ENCODE measurements around the gene OR2T3.
"Not testable (repeated sequence)": the region's sequence is repeated elsewhere in the genome, so short reads cannot be mapped to it uniquely, and the experiment has no call there.

The OR2T3 gene

DNA sequence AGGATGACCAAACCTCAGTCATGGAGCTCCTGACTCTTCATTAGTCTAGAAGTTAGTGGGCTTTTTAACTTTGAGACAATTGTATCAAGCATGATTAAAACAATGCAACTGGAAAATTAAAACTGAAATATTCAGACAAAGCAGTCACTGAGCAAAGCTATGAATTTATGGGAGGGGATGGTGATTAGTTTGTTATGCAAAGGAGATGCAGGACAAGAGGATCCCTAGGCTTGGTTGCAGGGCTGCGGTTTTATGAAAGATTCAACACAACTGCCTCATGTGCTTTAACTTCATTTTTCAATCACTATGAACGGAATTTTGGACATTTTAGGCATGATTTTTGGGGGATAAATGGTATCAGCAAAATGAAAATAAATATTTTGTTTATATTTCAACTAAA lies 1.0 kb upstream of the OR2T3 start:
- DNase-seq = not testable (repeated sequence)

DNA sequence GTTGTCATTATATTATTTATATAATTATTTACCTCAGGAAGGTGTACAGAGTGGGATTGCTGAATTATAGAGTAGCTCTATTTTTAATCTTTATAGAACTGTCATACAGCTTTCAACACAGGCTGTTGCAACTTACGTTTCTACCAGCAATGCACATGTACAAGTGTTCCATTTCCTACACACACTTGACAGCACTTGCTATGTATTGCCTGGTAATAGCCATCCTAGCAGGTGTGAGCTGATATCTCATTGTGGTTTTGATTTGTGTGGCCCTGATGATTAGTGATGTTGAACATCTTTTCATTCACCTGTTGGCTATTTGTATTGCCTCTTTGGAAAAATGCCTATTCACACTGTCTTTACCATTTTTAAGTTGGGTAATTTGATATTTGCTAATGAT lies 2.5 kb downstream of the OR2T3 start:
- not testable (repeated sequence) for DNase-seq

DNA sequence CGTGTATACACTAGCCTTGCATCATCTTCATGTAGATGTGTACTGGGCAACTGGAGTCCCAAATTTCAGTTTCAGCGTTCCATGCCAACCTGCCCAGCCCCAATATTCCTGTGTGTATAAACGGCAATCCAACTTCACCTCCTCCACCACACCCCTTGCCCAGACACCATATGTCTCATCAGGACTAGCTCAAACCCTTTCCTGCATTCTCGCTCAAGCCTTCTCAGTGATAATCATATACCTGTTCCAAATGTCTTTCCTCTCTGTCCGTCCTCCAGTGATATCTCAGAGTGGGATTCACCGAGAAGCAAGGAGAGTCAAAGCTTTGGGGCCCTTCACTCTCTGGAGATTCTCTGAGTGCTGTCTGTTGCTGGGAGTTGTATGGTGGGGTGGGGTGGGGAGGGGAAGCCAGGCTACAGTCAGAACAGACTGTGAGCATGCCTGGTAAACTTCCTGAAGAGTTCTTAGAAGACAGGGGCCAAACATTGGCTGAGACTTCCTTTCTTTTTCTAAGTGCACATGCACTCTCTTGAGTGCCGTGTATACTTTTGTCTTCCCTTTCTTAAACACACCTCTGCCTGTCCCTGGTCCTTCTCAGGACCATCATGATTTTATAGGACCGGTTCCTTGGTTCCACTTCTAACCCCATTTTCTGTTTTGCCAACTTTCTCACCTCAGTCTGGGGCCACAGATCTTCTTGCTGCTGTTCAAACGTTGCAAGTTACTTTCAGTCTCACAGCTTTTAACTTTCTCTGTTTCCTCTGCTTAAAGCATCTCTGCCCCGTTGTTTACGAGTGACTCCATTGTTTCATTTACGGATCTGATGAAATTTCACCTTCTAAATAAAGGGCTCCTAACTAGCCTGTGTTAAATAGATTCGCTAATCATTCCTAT lies 8.8 kb downstream of the OR2T3 start:
- DNase-seq = not testable (repeated sequence)

DNA sequence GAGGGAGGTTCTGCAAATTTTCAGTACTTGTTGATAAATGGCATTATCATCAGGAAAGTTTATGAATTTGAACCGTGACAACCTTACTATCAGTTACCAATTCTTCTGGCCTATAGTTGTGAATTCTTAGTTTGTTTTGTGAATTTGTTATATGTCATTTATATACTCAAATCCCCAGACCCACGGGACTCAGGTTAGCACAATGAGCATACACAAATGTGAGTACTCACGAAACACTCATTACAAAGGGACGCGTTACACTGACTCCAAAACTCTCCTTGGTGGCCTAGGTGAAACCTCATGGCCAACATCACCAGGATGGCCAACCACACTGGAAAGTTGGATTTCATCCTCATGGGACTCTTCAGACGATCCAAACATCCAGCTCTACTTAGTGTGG lies 15.1 kb downstream of the OR2T3 start, which contains the start of gene OR2T5:
Gene OR2T5, plus strand, starts transcription at position 301 of the 400 bp plus-strand sequence. Its CDS starts 0 bp downstream, at position 301.
- DNase-seq = not testable (repeated sequence)

DNA sequence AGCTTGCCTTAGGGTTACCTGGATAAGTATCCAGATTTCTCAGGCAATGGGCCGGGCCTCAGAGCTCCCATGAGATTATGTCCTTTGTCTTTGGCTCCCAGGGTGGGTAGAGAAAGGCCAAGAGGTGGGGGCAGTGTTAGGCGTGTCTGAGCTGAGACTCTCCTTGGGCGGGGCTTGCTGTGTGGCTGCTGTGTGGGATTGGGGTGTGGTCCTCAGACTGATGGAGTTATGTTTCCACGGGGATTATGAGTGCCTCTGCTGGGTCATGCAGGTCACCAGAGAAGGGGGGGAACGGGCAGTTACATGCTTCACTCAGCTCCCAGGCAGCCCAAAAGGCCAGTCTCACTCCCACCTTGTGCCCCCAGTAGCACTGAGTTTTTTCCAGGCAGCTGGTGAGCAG lies 23.5 kb downstream of the OR2T3 start:
- not testable (repeated sequence) for DNase-seq

DNA sequence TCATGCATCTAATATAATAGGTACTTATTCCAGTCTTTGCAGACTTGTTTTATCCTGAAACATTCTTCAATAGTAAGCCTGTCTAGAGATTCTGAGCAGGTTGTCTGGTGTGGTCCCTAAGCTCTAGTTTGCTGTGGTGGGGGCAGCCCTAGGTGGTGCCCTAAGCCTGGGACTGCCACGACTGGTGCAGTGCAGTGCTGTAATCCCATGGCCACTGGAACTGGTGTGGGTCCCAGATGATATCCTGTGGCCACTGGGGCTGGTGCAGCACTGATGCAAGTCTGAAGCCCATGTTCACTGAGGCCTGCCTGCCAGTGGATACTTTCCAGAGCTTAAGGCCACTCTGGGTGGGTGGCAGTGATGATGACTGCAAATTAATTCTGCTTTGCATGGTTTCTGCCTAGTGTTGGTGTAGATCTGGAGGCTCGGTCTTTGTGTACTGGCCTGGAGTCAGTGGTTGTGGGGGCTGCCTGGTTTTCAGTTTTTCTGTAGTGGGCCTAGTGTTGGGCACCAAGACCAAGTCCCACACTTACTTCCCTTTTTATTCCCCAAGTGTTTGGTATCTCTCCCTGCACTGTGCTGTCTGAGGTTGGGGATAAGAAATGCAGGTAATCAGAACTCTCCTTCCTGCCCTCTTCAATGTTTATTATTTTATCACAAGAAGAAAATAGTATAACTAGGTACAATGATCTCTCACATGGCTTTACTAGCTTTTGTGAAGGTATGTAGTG lies 27.3 kb downstream of the OR2T3 start:
- not testable (repeated sequence) for DNase-seq

DNA sequence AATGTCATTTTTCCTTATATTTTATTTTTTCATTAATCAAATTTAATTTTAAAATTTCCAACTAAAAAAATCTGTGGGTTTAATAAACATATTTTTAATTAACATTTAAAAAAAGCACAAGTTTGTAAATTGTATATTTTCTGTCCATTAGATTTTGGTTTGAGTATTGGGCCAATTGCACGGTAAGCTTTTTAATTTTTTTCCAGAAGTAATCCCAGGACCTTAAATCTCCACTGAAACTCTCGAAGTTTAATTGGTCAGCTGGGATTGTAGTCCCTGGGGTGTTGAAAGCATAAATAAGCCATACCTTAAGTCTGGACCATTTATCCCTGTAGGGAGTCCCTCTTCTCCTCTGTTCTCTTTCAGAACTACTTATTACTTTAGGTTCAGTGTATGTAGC lies 34.6 kb downstream of the OR2T3 start, which contains the start of gene OR2G6:
Gene OR2G6, plus strand, starts transcription at position 301 of the 400 bp plus-strand sequence. CDS start 13,574 bp downstream, outside the sequence.
- DNase-seq = not testable (repeated sequence)

DNA sequence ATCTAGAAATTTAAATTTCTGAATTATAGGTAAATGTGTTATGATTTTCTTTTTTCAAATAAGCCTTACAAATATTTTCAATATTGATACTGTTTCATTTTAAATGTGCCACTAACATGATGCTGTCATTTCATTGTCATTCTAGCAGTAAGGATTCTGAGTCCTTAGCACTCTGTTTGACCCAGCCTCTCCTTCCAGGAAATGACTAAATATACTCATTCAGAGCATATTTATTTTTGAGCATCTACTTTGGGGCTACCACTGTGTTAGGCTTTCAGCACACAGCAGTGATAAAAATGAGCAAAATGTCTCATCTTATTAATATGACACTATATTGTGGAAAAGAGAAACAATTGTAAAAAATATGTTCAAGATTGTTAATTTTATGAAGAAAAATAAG lies 37.1 kb downstream of the OR2T3 start:
- DNase-seq = not testable (repeated sequence)

DNA sequence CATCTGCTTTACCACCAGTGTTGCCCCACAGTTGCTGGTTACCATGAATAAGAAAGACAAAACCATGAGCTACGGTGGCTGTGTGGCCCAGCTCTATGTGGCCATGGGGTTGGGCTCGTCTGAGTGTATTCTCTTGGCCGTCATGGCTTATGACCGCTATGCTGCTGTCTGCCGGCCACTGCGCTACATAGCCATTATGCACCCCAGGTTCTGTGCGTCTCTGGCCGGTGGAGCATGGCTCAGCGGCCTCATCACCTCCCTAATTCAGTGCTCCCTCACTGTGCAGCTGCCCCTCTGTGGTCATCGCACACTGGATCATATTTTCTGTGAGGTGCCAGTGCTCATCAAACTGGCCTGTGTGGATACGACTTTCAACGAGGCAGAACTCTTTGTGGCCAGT lies 48.7 kb downstream of the OR2T3 start:
- DNase-seq = no peak

All from NCI-H2029 treated with DMSO at 0.1 percent for 48 hours (cell line).